K562 (cell line): ENCODE data around the gene CHRNA9. TPM values are rescaled to one million over a fixed set of nuclear protein-coding genes. Genes with fewer than 3 reads are reported as not detected.
A peak's percentile ranks its signal among the peaks of the same experiment; 100 is the strongest.

Experiments
- CEBPG ChIP-seq, 3 experiments: fragments of 200-800 bp in 1 of 3; sonication (Bioruptor generic) in 1 of 3; sonication (generic) in 1 of 3; formaldehyde crosslinking in 1 of 3; IDR thresholded peaks in 2 of 3; conservative IDR thresholded peaks in 1 of 3; 2 replicates each; pipeline versions ENCODE4 v1.6.1 to v1.8.0; 2016 to 2022; ENCODE audit warnings: missing compliant biosample characterization in 2 of 3, missing genetic modification characterization in 2 of 3, mild to moderate bottlenecking in 1 of 3, missing genetic modification reagents in 1 of 3
- CHD1 ChIP-seq: fragments of 200-600 bp; sonication (generic); IDR thresholded peaks from one replicate; pipeline ENCODE4 v1.6.1; 2012; ENCODE audit warnings: mild to moderate bottlenecking, moderate library complexity, low read length, inconsistent platforms
- CREM ChIP-seq: IDR thresholded peaks from 2 replicates; pipeline ENCODE4 v1.6.1; 2014; ENCODE audit warnings: antibody characterized with exemption, low read depth
- JUND ChIP-seq, 2 experiments: IDR thresholded peaks; 2 replicates in 1 of 2; 3 replicates in 1 of 2; pipeline ENCODE4 v1.6.1; 2011; ENCODE audit warnings: borderline replicate concordance in 2 of 2, low read depth in 2 of 2, low read length in 2 of 2, improper control_type of control experiment in 1 of 2, missing biosample characterization in 1 of 2, missing genetic modification characterization in 1 of 2, missing genetic modification reagents in 1 of 2
- MAFG ChIP-seq: fragments of 450-650 bp; conservative IDR thresholded peaks from 2 replicates; pipeline ENCODE4 v1.6.1; 2016; ENCODE audit warnings: missing genetic modification characterization, missing compliant biosample characterization
- MEF2D ChIP-seq: conservative IDR thresholded peaks from 2 replicates; pipeline ENCODE4 v1.6.1; 2016; ENCODE audit warnings: low read depth, missing genetic modification characterization, missing compliant biosample characterization
- MYC ChIP-seq, 2 experiments: fragments of 250-450 bp in 1 of 2; sonication (Bioruptor Pico) in 1 of 2; IDR thresholded peaks; 2 replicates each; pipeline versions ENCODE4 v1.5.1 to v1.6.1; 2012 to 2021; ENCODE audit warnings: low read depth in 2 of 2, borderline replicate concordance in 1 of 2, improper control_type of control experiment in 1 of 2, low read length in 1 of 2, mild to moderate bottlenecking in 1 of 2, moderate library complexity in 1 of 2
- NCOA2 ChIP-seq, 2 experiments: fragments of 450-650 bp; IDR thresholded peaks; 2 replicates each; pipeline ENCODE4 v1.6.1; 2018; ENCODE audit warnings: mild to moderate bottlenecking in 2 of 2, moderate library complexity in 1 of 2; ENCODE audit not compliant: partially characterized antibody in 2 of 2
- NKRF ChIP-seq: fragments of 450-650 bp; IDR thresholded peaks from 2 replicates; pipeline ENCODE4 v1.6.1; 2016; ENCODE audit warnings: borderline replicate concordance
- NR2C2 ChIP-seq, 2 experiments: fragments of 200-800 bp in 1 of 2; sonication (Bioruptor generic) in 1 of 2; sonication (generic) in 1 of 2; formaldehyde crosslinking in 1 of 2; IDR thresholded peaks; 2 replicates each; pipeline versions ENCODE4 v1.6.1 to v1.8.0; 2016 to 2022; ENCODE audit warnings: mild to moderate bottlenecking in 1 of 2, missing compliant biosample characterization in 1 of 2, missing genetic modification characterization in 1 of 2, missing genetic modification reagents in 1 of 2
- NUFIP1 ChIP-seq: fragments of 450-650 bp; IDR thresholded peaks from 2 replicates; pipeline ENCODE4 v1.6.1; 2018; ENCODE audit not compliant: partially characterized antibody
- PREB ChIP-seq: sonication (generic); formaldehyde crosslinking; IDR thresholded peaks from 2 replicates; pipeline ENCODE4 v1.8.1; 2023; ENCODE audit warnings: mild to moderate bottlenecking, missing genetic modification reagents
- RBM15 ChIP-seq: fragments of 200-400 bp; formaldehyde crosslinking; IDR thresholded peaks from 2 replicates; pipeline ENCODE4 v1.6.1; 2018; ENCODE audit warnings: mild to moderate bottlenecking, low read length, moderate library complexity; ENCODE audit not compliant: insufficient read depth
- SIN3B ChIP-seq: fragments of 450-650 bp; IDR thresholded peaks from 2 replicates; pipeline ENCODE4 v1.6.1; 2017; ENCODE audit warnings: low read depth, mild to moderate bottlenecking, moderate library complexity
- SREBF2 ChIP-seq: sonication (generic); formaldehyde crosslinking; IDR thresholded peaks from 2 replicates; pipeline ENCODE4 v1.4.0; 2020; ENCODE audit warnings: mild to moderate bottlenecking, missing genetic modification reagents
- TRIM24 ChIP-seq, 2 experiments: fragments of 450-650 bp; IDR thresholded peaks; 2 replicates each; pipeline ENCODE4 v1.6.1; 2016
- ZEB2 ChIP-seq: fragments of 450-650 bp; IDR thresholded peaks from 2 replicates; pipeline ENCODE4 v1.6.1; 2016
- ZNF175 ChIP-seq: fragments of 200-800 bp; sonication (Bioruptor generic); IDR thresholded peaks from 2 replicates; pipeline ENCODE4 v1.6.1; 2016; ENCODE audit warnings: low read depth, mild to moderate bottlenecking, missing genetic modification characterization, missing compliant biosample characterization
- polyA plus RNA-seq, 8 experiments: library from polyadenylated mRNA; depleted of rRNA in 4 of 8; stranded (reverse) in 5 of 8; unstranded in 3 of 8; fragments of >200 nt; fragmentation: Nextera tagmentation in 2 of 8; fragmentation: Illumina TruSeq in 1 of 8; extraction: Ambion mirVana in 2 of 8; extraction: Trizol in 1 of 8; gene quantifications; 2 replicates each; pipeline versions ENCODE4 v1.2.1 to v1.2.3, GENCODE V29; 2011 to 2014; ENCODE audit warnings: inconsistent platforms in 1 of 8, missing spikeins in 1 of 8
- total RNA-seq, 7 experiments: library from RNA; depleted of rRNA in 6 of 7; stranded (reverse); fragments of >200 nt in 6 of 7; fragmentation: Illumina TruSeq in 2 of 7; extraction: Trizol in 2 of 7; gene quantifications; 2 replicates each; pipeline versions ENCODE4 v1.2.1 to v1.2.3, GENCODE V29; 2011 to 2021; ENCODE audit warnings: low replicate concordance in 1 of 7

CHRNA9 gene
- total and polyA plus RNA-seq, 9 of the 15 experiments (the other 6 are each of a cell fraction or from before 2014, with no cell fraction given) = not detected

GRCh38 chr4:40314951-40315350 is 20.2 kb upstream of the CHRNA9 start (continued):
- TF ChIP-seq MYC (IDR thresholded peaks at IDR 0.05; ENCODE audit: low read depth, low read length) (no peak), MYC (CRISPR knock-in tag; IDR thresholded peaks at IDR 0.05; ENCODE audit: borderline replicate concordance, low read depth) (no peak), NCOA2 (IDR thresholded peaks at IDR 0.05; ENCODE audit: partially characterized antibody in 2 of 2) (no peak), MAFG (tag) (no peak), PREB (no peak), MEF2D (tag) (no peak), JUND (IDR thresholded peaks at IDR 0.05; ENCODE audit: borderline replicate concordance, low read depth, low read length) (0 out of 2 replicates have a peak, but pooled peaks have one; percentile 23), JUND (tag; IDR thresholded peaks at IDR 0.05; ENCODE audit: borderline replicate concordance, low read depth, low read length) (no peak), ZEB2 (no peak), NUFIP1 (no peak), NR2C2 (CRISPR knock-in tag; IDR thresholded peaks at IDR 0.05) (no peak), NR2C2 (tag; IDR thresholded peaks at IDR 0.05) (no peak), ZNF175 (CRISPR knock-in tag) (peak; percentile 65), SREBF2 (no peak), CREM (no peak), TRIM24 (IDR thresholded peaks at IDR 0.05) (peak; percentile 51 to 69; a peak in 2 of 4 replicates), SIN3B (no peak), CHD1 (no peak), NKRF (no peak), RBM15 (no peak), CEBPG (CRISPR knock-in tag; IDR thresholded peaks at IDR 0.05) (peak; percentile 68), CEBPG (tag; conservative IDR thresholded peaks at IDR 0.05 in 1 of 2, IDR thresholded peaks at IDR 0.05 in 1 of 2) (peak; percentile 66 to 94)
